ENCODE measurements around the gene ZRANB3.

Gene ZRANB3

DNA sequence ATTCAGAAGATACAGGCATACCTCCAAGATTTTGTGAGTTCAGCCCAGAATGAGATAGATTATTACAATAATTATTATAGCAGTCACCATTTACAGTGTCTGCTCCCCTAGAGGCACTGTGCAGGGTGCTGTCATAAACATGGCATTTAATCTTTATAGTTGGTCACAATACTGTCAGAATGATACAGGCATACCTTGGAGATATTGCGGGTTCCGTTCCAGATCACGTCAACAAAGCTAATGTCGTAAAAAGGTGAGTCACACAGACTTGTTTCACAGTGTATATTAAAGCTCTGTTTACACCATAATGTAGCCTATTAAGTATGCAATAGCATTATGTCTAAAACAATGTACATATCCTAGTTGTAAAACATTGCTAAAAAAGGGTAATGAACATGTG is 45.6 kb downstream of the ZRANB3 start:
- no peaks in the 10 kb centered on the region for H3K36me3 ChIP-seq (replicated peaks)
- no peak for DNase-seq
- TF ChIP-seq, protein P1, sequence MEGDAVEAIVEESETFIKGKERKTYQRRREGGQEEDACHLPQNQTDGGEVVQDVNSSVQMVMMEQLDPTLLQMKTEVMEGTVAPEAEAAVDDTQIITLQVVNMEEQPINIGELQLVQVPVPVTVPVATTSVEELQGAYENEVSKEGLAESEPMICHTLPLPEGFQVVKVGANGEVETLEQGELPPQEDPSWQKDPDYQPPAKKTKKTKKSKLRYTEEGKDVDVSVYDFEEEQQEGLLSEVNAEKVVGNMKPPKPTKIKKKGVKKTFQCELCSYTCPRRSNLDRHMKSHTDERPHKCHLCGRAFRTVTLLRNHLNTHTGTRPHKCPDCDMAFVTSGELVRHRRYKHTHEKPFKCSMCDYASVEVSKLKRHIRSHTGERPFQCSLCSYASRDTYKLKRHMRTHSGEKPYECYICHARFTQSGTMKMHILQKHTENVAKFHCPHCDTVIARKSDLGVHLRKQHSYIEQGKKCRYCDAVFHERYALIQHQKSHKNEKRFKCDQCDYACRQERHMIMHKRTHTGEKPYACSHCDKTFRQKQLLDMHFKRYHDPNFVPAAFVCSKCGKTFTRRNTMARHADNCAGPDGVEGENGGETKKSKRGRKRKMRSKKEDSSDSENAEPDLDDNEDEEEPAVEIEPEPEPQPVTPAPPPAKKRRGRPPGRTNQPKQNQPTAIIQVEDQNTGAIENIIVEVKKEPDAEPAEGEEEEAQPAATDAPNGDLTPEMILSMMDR (IDR thresholded peaks at IDR 0.05; ENCODE audit: low read depth, low read length, missing control alignments) = no peak
- no peak overlapping the region for H3K4me3 ChIP-seq (ENCODE audit: low read depth, low read length)
- in situ Hi-C loops (cut with HindIII; ENCODE audit: low pct_ligation_motif_present, low sequenced_read_pairs) = no loop called here
- H3K27me3 ChIP-seq (replicated peaks) = no peaks in the 10 kb centered on the region
- H3K27ac ChIP-seq = no peak overlapping the region

DNA sequence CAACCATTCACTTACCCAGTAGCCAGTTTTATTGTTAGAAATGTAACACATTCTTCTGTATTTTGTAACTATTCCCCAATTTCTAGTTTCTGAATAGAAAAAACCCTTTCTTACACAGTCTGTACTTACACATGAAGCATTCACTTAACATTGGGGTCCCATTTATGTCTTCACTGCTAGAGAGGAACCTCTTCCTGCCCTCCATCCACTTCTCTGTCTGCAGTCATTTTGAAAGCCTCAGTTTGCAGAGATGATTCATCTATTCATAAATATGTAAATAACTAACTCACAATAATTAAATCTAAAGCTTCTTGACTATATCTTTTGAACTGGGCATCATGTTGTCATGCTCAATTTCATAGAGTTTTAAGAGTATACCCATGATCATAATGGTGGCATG is 55.9 kb downstream of the ZRANB3 start:
- no peak overlapping the region for H3K4me3 ChIP-seq (ENCODE audit: low read depth, low read length)
- TF ChIP-seq, protein P1 (IDR thresholded peaks at IDR 0.05; ENCODE audit: low read depth, low read length, missing control alignments) = no peak
- no peaks in the 10 kb centered on the region for H3K36me3 ChIP-seq (replicated peaks)
- no peak for DNase-seq
- no peaks in the 10 kb centered on the region for H3K27me3 ChIP-seq (replicated peaks)
- in situ Hi-C loops (cut with HindIII; ENCODE audit: low pct_ligation_motif_present, low sequenced_read_pairs) = no loop called here
- no peak overlapping the region for H3K27ac ChIP-seq

DNA sequence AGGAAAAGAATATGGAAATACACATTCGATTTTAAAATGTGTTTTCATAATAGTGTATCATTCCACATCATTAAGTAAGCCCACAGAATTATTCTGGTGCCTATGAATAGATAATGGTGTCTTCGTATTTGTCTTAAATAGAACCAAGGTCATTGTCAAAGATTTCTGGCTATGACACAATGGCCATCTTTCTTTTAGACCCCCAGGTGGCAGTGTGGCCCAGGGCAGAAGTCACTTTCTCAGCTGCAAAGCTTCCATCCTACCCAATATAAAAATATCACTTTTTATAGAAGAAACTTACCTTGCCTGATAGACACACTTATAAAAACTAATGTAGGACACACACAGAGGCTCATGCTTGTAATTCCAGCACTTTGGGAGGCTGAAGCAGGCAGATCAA is 57.5 kb downstream of the ZRANB3 start:
- TF ChIP-seq, protein P1 (IDR thresholded peaks at IDR 0.05; ENCODE audit: low read depth, low read length, missing control alignments) = peak; percentile 70
- Histone ChIP-seq H3K4me3 (ENCODE audit: low read depth, low read length) (no peak overlapping the region), H3K27ac (no peak overlapping the region), H3K36me3 (replicated peaks) (no peaks in the 10 kb centered on the region), H3K27me3 (replicated peaks) (no peaks in the 10 kb centered on the region)
- DNase-seq = peak; percentile 16
- in situ Hi-C loops (cut with HindIII; ENCODE audit: low pct_ligation_motif_present, low sequenced_read_pairs) = no loop called here

DNA sequence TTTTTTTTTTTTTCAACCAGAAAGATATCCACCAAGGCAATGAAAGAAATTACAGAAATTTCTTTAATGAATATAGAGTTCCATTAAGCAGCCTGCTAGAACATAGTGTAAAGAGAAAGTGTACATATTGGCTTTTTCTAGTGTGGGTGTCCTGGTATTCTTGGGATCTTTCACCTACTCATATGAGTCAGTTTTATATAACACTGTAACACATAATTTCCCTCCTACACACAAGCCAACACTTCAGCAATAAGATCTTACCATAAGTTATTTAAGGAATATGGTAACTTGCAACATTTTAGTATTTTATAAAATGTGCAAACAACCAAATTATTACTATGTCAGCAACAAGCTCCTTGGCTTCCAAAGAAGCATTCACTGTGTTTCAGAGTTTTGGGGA is 59.9 kb downstream of the ZRANB3 start:
- no peaks in the 10 kb centered on the region for H3K36me3 ChIP-seq (replicated peaks)
- H3K4me3 ChIP-seq (ENCODE audit: low read depth, low read length) = no peak overlapping the region
- no peak overlapping the region for H3K27ac ChIP-seq
- TF ChIP-seq, protein P1 (IDR thresholded peaks at IDR 0.05; ENCODE audit: low read depth, low read length, missing control alignments) = no peak
- H3K27me3 ChIP-seq (replicated peaks) = no peaks in the 10 kb centered on the region
- no peak for DNase-seq
- in situ Hi-C loops (cut with HindIII; ENCODE audit: low pct_ligation_motif_present, low sequenced_read_pairs) = no loop called here

DNA sequence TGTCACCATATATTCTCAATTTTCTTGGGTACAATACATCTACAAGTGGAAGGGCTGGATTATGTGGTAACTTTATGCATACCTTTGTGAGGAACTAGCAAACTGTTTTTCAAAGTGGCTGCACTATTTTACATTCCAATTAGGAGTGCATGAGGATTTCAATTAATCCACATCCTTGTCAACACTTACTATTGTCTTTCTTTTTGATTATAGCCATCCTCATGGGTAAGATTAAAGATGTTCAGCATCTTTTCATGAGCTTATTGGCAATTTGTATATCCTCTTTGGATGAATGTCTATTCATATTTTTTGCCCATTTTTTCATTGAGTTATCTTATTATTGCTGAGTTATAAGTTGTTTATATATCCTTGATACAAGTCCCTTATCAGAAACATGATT is 73.7 kb downstream of the ZRANB3 start:
- TF ChIP-seq, protein P1 (IDR thresholded peaks at IDR 0.05; ENCODE audit: low read depth, low read length, missing control alignments) = no peak
- in situ Hi-C loops (cut with HindIII; ENCODE audit: low pct_ligation_motif_present, low sequenced_read_pairs) = no loop called here

DNA sequence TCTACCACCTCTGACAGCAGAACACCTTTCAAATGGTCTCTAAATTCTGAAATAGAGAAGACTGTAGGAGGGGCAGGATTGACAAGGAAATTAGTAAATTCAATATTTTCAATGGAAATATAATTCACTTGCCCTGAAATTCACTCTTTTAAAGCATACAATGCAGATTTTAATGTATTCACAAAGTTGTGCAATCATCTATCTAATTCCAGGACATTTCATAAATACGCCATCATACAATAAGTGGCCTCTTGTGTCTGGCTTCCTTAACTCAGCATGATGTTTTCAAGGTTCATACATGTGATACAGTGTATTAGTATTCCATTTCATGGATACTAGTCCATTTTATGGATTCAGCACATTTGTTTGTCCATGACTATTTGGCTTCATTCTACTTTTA is 74.2 kb downstream of the ZRANB3 start:
- no peaks in the 10 kb centered on the region for H3K27me3 ChIP-seq (replicated peaks)
- in situ Hi-C loops (cut with HindIII; ENCODE audit: low pct_ligation_motif_present, low sequenced_read_pairs) = no loop called here
- H3K36me3 ChIP-seq (replicated peaks) = no peaks in the 10 kb centered on the region
- TF ChIP-seq, protein P1 (IDR thresholded peaks at IDR 0.05; ENCODE audit: low read depth, low read length, missing control alignments) = no peak
- no peak for DNase-seq
- H3K4me3 ChIP-seq (ENCODE audit: low read depth, low read length) = no peak overlapping the region
- H3K27ac ChIP-seq = no peak overlapping the region

More for the DNA sequence above, 73.7 kb downstream of the ZRANB3 start:
- Histone ChIP-seq H3K36me3 (replicated peaks) (no peaks in the 10 kb centered on the region), H3K4me3 (ENCODE audit: low read depth, low read length) (no peak overlapping the region), H3K27me3 (replicated peaks) (no peaks in the 10 kb centered on the region), H3K27ac (no peak overlapping the region)
- DNase-seq = no peak

Measured in brain microvascular endothelial cell (primary cell).